ENCODE results near the gene SORCS2.

The SORCS2 gene

GRCh38 chr4:7393601-7394575 lies 201.6 kb downstream of the SORCS2 start:
- DNase-seq (ENCODE audit: low read depth): no peak

- DNase-seq (ENCODE audit: low read depth): no peak
Measured at GRCh38 chr4:7394681-7395451, 202.5 kb downstream of the SORCS2 start.

GRCh38 chr4:7395645-7396044 lies 203.3 kb downstream of the SORCS2 start:
- DNase-seq (ENCODE audit: low read depth): no peak

- DNase-seq (ENCODE audit: low read depth): no peak
Measured at GRCh38 chr4:7396186-7396910, 204.0 kb downstream of the SORCS2 start.

GRCh38 chr4:7397206-7398103 lies 205.1 kb downstream of the SORCS2 start:
- DNase-seq (ENCODE audit: low read depth): no peak

GRCh38 chr4:7398104-7398423 lies 205.7 kb downstream of the SORCS2 start:
- no peak for DNase-seq (ENCODE audit: low read depth)

- no peak for DNase-seq (ENCODE audit: low read depth)
Measured at GRCh38 chr4:7398788-7399439, 206.6 kb downstream of the SORCS2 start.

- no peak for DNase-seq (ENCODE audit: low read depth)
Measured at GRCh38 chr4:7399440-7400234, 207.3 kb downstream of the SORCS2 start.

- DNase-seq (ENCODE audit: low read depth): no peak
Measured at GRCh38 chr4:7400671-7401298, 208.4 kb downstream of the SORCS2 start.

- DNase-seq (ENCODE audit: low read depth): no peak
Measured at GRCh38 chr4:7402526-7402925, 210.2 kb downstream of the SORCS2 start.

- DNase-seq (ENCODE audit: low read depth): no peak
Measured at GRCh38 chr4:7403001-7403400, 210.7 kb downstream of the SORCS2 start.

GRCh38 chr4:7408166-7408565 lies 215.8 kb downstream of the SORCS2 start:
- DNase-seq (ENCODE audit: low read depth): no peak

GRCh38 chr4:7410446-7410845 lies 218.1 kb downstream of the SORCS2 start:
- no peak for DNase-seq (ENCODE audit: low read depth)

- no peak for DNase-seq (ENCODE audit: low read depth)
Measured at GRCh38 chr4:7411491-7411890, 219.2 kb downstream of the SORCS2 start.

GRCh38 chr4:7411896-7412553 lies 219.7 kb downstream of the SORCS2 start:
- DNase-seq (ENCODE audit: low read depth): no peak

GRCh38 chr4:7412554-7412912 lies 220.2 kb downstream of the SORCS2 start:
- no peak for DNase-seq (ENCODE audit: low read depth)

GRCh38 chr4:7414046-7414445 lies 221.7 kb downstream of the SORCS2 start:
- DNase-seq (ENCODE audit: low read depth): no peak

- DNase-seq (ENCODE audit: low read depth): no peak
Measured at GRCh38 chr4:7414736-7415510, 222.6 kb downstream of the SORCS2 start.
